CD4-positive, alpha-beta T cell treated with Interleukin-15 for 4 hours (primary cell): ENCODE measurements around the gene GATAD2A.
"Not testable (repeated sequence)": the region's sequence is repeated elsewhere in the genome, so short reads cannot be mapped to it uniquely, and the experiment has no call there.

Experiments used
- DNase-seq: peaks from one replicate; pipeline ENCODE4 v3.0.0-alpha.2; 2020; ENCODE audit warnings: low spot score

GATAD2A gene

DNA sequence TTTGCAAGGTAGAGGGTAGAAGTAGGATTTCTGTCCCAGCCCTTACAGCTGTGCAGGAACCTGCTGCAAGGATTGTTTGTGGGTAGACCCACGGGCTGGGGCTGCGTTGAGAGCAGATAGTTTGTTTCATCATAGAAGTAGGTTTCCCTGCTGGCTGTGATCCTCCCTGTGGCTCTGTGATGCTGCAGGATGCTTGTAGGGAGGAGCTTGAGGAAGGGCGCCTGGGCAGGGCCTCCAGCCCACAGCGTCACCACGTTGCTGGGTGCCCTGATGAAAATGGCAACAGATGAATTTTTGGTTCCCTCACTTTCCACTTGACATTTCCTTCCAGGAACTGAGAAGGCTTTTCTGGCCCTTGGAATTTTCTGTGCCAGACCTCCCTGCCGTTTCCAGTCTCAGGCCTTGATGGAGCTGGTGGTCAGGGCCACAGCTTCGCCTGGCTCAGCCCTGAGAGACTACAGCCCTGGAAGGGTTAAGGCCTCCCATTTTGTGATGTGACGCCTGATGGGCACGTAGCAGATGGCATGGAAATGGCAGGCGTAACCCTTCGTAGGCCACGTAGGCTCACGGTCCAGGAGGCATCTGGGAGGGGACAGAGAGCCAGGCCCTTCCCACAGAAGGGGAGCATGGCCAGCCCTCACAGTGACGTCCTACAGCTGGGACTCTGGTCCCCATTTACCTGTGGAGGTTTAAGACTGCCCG lies 42.2 kb downstream of the GATAD2A start:
- DNase-seq: peak; percentile 25

- no peak for DNase-seq
Measured at GRCh38 chr19:19448238-19448544, 42.7 kb downstream of the GATAD2A start.

DNA sequence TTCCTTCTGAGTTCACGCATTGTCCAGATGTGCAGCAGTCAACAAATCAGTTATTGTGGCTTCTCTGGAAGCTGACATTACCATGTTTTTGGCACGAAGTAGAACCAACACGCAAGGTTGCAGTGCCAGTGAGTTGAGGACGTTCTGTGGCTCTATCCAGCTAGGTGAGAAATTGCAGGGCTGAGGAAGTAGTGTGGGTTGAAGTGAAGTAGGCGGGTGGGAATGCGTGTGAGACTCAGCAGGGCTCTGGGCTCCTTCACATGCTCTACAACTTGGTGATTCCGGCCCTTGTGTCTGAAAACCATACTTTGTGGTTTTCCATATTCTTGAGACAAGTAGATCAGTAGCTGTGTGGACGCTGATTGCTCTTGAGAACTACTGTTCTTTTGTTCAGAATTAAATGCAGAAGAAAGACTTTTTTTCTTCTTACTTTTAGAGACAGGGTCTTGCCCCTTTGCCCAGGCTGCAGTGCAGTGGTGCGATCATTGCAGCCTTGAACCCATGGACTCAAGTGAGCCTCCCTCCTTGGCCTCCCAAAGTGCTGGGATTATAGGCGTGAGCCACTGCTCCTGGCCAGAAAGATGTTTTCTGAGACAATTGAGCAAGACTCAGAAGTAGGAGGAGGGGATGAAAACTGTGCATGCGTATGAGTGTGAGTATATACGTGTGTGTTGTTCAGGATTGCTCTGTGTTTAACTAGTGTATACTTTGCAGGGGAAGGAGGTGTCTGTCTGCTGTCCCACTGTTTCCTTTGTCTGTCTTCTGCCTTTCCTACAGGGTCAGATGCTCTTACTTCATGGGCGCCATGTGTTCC lies 46.2 kb downstream of the GATAD2A start:
- DNase-seq: no peak

DNA sequence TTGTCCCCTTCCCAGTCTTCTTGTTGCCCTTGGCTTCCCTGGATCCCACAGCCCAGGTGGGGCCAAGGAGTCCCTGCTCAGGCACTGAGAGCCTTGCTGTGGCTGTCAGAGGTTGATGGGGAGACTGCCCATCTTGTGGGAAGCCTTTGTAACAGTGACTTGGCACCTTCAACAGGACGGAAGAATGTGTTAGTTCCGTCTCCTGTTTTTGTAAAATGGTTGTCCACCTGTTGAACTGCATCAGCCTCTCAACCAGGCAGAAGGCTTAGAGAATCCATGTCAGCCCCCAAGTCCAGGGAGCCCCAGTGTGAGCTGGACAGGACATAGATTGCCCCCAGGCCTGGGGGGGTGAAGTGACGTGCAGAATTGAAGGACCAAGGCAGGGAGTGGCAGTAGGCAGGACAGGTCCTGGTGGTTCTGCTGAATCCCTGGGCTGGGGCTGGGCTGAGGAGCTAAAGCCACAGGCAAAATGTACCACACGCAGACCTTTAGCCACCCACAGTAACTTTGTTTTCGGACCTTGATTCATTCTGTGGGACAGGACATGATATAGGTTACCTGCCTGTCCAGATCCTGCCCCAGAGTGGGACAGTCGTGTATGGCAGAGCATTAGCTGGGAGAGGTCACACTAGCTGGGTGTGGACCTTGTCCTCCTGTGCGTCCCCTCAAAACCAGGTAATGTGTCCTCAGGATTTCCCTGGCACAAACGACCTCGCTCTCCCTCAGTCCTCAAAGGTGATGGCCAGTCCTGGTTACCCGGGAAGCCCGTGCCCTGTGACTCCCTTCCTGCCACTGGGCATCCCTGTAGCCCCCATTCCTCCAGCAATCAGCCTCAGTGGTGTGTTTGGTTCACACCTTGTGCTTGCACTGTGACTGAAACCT lies 47.0 kb downstream of the GATAD2A start:
- DNase-seq: no peak

DNA sequence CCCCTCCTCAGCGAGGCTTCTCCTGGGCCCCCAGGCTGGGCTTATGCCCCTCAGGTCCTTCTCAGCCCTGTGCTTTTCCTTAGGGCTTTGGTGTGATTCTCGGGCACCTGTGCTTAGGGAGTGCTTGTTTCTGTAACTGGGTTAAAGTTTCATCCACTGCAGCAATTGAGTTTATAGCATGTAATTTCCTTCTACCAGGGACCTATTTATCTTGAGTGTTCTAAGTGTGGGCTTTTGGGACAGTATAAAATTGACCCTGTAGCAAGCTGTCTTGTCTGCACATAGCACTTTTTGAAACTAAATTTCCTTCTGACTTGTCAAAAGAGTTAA lies 47.6 kb downstream of the GATAD2A start:
- DNase-seq: no peak

DNA sequence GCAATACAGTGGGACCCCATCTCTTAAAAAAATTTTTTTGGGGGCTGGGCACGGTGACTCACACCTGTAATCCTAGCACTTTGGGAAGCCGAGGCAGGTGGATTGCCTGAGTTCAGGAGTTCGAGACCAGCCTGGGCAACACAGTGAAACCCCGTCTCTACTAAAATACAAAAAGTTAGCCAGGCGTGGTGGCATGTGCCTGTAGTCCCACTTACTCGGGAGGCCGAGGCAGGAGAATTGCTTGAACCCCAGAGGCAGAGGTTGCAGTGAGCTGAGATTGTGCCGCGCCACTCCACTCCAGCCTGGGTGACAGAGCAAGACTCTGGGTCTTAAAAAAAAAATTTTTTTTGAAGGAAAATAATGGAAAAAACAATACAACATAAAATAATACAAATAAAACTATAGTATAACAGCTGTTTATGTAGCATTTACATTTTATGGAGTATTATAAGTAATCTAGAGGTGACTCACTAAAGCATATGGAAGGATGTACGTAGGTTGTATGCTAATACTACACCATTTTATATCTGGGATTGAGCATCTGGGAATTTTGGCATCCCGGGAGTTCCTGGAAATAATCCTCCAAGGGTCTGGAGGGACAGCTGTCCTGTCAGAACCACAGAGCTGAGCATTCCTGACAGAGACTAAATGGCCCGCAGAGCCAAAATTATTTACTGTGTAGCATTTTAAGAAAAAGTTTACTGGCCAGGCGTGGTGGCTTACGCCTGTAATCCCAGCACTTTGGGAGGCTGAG lies 49.9 kb downstream of the GATAD2A start:
- DNase-seq: not testable (repeated sequence)

DNA sequence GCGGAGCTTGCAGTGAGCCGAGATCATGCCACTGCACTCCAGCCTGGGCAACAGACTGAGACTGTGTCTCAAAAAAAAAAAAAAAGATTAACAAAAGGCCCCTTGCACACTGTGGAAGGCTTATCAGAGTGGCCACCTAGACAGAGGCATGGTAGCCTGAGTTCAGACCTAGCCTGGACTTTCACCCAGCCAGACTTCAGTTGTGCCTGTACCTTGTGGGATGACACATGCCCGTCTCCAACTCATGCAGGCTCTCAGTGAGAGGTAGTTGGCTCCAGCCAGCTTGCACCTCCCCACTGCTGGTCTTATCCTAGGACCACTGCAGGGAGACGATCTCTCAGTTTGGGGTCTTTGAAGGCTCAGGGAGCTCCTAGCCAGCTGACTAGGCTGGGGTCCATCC lies 52.2 kb downstream of the GATAD2A start:
- no peak for DNase-seq

DNA sequence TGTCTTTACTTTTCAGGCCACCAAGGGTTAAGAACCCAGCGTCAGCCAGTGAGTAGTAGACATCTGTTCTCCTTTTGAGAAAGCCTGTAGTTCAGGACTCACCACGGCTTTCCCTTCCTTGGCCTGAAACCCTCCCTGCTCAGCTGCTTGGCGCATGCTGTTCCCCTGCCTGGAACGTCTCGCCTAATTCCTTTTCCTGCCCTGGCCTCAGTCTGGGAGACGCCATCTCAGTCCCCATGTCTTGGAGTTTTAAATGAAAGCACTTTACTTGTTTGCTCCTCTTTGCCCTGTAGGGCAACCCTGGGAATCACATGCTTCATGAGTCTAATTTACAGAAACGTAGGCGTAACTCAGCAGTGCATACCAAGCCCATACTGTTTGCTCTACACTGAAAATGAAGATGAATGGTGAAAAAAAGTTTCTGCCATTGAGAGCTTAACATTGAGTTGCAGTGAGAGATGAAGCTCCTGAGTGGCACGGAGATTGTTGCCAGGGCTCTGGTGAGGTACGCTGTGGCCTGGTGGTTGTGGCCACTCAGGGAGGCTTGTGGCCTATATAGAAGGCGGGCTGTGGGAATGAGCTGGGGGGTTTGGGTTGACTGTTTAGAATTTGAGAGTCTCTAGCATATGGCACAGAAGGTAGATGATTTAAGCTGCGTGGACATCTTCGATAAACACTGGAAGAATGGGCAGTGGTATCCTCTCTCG lies 52.8 kb downstream of the GATAD2A start:
- no peak for DNase-seq

DNA sequence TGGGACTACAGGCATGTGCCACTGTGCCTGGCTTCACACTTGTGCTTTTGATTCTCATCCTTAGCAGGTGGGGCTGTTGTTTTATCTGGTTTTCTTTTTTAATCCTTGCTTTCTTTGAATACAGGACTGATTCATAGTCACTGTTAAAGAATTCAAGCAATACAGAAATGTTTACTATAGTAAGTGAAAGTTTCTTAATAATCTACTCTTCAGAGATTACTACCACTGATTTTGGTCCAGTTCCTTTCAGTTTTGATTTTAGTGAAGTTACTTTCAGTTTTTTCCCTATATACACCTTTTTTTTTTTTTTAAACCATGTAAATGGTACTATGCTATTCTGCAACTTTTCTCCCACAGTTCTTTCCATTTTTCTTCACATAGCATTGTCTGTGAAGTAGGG lies 53.6 kb downstream of the GATAD2A start:
- DNase-seq: peak; percentile 48

- DNase-seq: peak; percentile 77
Measured at GRCh38 chr19:19459707-19460251, 54.3 kb downstream of the GATAD2A start.

GRCh38 chr19:19460258-19460731 lies 54.8 kb downstream of the GATAD2A start:
- DNase-seq: no peak

DNA sequence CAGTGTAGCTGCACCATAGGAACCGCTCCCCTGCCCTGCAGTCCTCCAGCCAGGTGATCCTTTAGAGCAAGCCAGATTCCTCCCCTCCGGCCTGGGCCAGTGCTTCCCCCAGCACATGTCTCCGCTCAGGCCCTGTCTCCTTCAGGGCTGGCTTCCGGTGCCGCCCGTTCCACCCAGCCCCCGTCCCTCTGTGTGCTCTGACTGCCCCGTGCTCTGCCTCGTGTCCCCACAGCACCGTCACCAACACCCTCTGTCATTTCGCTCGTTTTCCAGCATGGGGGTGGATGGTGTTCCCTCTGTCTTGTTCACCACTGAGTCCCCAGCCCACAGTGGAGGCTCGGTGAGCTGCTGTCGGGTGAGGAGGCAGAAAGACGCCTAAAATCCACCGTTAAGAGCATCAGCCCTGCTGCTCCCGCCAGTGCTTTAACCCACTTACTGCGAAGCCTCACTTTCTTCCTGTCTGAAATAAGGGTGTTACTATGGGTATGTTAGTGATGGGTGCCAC lies 55.3 kb downstream of the GATAD2A start:
- peak; percentile 51 for DNase-seq

- DNase-seq: no peak
Measured at GRCh38 chr19:19461306-19461670, 55.8 kb downstream of the GATAD2A start.

DNA sequence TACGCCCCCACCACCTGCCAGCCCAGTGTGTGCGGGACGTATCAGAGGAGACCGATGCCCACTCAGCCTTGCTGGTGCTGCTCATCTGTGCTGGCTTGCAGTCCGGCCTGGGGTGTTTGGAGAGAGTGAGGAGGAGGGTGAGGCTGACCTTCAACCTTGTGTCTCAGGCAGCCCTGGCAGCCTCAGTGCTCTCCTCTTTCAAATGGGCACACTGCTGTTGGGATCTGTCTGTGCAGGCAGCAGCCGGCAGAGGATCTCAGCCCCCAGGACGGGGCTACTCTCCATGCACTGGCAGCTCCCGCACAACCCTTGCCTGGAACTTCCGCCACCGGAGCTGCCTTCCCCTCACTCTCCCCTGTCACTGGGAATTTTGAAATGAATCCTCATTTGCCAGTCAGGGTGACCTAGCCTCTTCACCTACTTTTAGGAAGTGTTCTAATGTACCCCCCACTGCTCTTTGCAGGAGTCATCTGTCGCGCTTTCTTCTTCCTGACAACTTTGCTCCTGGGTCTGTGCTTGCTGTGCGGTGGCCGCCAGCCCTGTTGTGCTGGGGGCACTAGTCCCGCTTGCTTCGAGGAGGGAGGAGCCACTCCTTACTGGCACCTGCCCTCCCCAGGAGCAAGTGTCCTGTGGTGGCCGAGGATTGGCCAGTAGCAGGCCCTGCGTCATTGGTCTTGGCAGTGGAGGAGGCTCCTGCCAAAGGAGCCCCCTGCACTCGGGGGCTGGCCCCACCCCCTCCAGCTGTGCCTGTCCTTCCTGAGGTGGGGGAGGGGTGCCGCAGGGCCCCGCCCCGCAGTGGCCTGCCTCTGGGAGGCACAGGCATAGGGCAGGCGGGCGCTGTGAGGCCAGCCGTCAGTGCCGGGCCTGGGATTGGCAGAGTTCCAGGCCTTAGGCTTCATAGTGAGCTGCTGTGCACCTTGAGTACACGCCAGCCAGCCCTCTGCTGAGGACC lies 56.5 kb downstream of the GATAD2A start:
- no peak for DNase-seq

- no peak for DNase-seq
Measured at GRCh38 chr19:19463348-19464117, 58.1 kb downstream of the GATAD2A start.

DNA sequence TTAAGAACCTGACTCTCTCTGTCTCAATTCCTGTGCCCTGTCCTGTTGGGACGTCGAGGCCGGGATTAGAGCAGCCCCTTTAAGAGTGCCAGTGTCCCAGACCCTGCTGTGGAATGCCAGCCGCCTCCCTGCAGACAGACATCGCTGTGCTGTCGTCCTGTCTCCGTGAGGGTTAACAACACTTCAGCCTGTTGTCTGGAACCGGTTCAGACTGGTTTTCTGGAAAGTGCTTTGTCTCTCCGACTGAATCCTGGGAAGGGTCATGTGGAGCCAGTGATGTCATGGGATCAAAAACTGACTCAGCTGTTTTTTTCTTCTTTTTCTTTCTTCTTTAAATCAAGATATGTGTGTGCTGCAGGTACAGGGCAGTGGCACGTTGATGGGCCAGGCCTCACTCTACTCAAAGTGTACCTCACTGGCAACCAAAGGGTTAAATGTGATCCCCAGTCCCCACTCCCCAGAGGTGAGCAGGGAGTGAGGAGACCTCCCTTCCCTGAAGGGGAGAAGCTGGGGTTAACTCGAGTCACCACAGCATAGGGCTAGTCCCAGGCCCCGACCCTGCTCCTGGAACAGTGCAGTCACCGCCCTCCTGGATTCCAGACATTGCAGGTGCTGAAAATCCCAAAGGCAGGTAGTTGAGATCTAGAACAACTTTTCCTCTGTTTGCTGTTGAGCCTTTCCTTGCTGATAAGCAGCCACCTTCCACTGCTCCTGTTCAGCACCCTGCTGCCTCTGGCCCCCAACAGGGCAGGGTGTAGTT lies 59.0 kb downstream of the GATAD2A start:
- DNase-seq: no peak

GRCh38 chr19:19465436-19466070 lies 60.1 kb downstream of the GATAD2A start:
- DNase-seq: no peak

GRCh38 chr19:19466201-19466600 lies 60.7 kb downstream of the GATAD2A start:
- DNase-seq: no peak
